Duodenal mucosa (tissue), 2 donors: ENCODE data around the gene ZC2HC1C.
"Not testable (repeated sequence)": the region's sequence is repeated elsewhere in the genome, so short reads cannot be mapped to it uniquely, and the experiment has no call there.

ENCODE experiments used
- H3K27ac ChIP-seq: one replicate; pipeline ENCODE4 v1.7.0; 2013; ENCODE audit warnings: low read depth, low read length
- H3K27me3 ChIP-seq, 2 donors: one replicate each; pipeline ENCODE4 v1.7.0; 2013; ENCODE audit warnings: low read length in 2 of 2, control low read depth in 1 of 2; ENCODE audit not compliant: insufficient read depth in 2 of 2, control insufficient read depth in 1 of 2
- H3K36me3 ChIP-seq, 2 donors: one replicate each; pipeline ENCODE4 v1.7.0; 2013; ENCODE audit warnings: low read length in 2 of 2, control low read depth in 1 of 2; ENCODE audit not compliant: insufficient read depth in 2 of 2, control insufficient read depth in 1 of 2
- H3K4me1 ChIP-seq, 2 donors: one replicate each; pipeline ENCODE4 v1.7.0; 2013; ENCODE audit warnings: low read length in 2 of 2, control low read depth in 1 of 2; ENCODE audit not compliant: insufficient read depth in 2 of 2, control insufficient read depth in 1 of 2
- H3K4me3 ChIP-seq, 2 donors: one replicate each; pipeline ENCODE4 v1.7.0; 2013; ENCODE audit warnings: low read length in 2 of 2, low read depth in 1 of 2
- H3K9ac ChIP-seq, 2 donors: one replicate each; pipeline ENCODE4 v1.7.0; 2013; ENCODE audit warnings: low read length in 2 of 2, low read depth in 1 of 2
- H3K9me3 ChIP-seq, 2 donors: one replicate each; pipeline ENCODE4 v1.7.0; 2013; ENCODE audit warnings: low read length in 2 of 2, control low read depth in 1 of 2; ENCODE audit not compliant: control insufficient read depth in 1 of 2

Gene ZC2HC1C

DNA sequence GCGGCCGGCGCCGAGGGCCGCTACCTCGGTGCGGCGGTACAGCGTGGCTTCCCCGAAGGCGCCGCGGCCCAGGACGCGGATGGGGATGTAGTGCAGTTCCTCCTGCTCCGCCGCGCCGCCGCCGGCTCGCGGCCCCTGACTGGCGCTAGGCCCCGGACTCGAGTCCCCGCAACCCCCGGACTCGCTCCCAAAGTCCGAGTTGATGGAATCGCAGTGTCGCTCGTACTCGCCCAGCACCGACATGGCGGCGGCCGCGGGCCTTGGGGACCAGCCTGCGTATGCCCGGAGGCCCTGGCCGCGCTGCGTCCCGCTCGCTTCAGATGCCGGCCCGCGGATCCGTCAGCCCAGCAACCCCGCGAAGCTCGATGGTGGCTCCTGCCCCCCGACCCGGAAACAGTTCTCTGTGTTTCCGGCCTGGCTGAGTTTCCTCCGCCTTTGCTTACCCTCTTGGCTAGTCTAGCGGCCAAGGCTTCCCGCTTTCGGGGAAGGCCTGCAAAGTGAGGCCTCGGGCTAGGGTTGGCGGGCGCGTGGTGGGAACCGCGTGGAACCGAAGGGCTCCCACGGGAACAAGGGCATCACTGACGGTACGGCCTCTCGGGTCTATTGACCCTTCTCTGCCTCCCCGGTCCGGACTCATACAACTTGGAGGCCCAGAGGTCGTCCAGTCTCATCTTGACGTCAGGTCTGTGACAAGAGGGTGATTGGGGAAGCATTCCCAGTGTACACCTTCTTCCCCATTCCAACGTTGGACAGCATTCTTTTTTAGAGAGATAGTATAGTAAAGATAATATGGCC, 57.4 kb downstream of the ZC2HC1C start, which contains the start of gene NEK9:
Gene NEK9, minus strand, starts transcription at position 370 of the 795 bp plus-strand sequence. Its CDS starts 127 bp downstream, at position 243.
- Histone ChIP-seq H3K9me3 (no peaks in the 10 kb centered on the region), H3K36me3 (peaks cover 0 to 7% of the 10 kb centered on the region in 2 donors), H3K27ac (peak within 1 kb of the TSS; percentile 94), H3K4me1 (peaks cover 23 to 24% of the 10 kb centered on the region in 2 donors), H3K27me3 (no peaks in the 10 kb centered on the region), H3K9ac (peak within 1 kb of the TSS; percentile 83 to 98), H3K4me3 (peak within 1 kb of the TSS; percentile 82 to 89)

DNA sequence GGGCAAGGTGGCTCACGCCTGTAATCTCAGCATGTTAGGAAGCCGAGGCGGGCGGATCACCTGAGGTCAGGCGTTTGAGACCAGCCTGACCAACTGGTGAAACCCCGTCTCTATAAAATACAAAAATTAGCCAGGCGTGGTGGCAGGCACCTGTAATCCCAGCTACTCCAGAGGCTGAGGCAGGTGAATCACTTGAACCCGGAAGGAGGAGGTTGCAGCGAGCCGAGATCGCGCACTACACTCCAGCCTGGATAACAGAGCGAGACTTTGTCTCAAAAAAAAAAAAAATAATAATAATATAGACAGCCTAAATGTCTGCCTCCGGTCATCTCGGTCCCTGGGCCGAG, 58.0 kb downstream of the ZC2HC1C start:
- Histone ChIP-seq H3K36me3 (peaks cover 0 to 10% of the 10 kb centered on the region in 2 donors), H3K9ac (peak overlapping the region; percentile 83 to 98), H3K27ac (peak overlapping the region; percentile 94), H3K4me3 (peak overlapping the region; percentile 82 to 89), H3K4me1 (peaks cover 23 to 24% of the 10 kb centered on the region in 2 donors)
- H3K9me3 ChIP-seq, H3K27me3 ChIP-seq: not testable (repeated sequence)

- no peaks in the 10 kb centered on the region for H3K27me3 ChIP-seq
- peak overlapping the region; percentile 39 to 83 for H3K9ac ChIP-seq
- no peaks in the 10 kb centered on the region for H3K9me3 ChIP-seq
- H3K4me3 ChIP-seq = peak overlapping the region; percentile 62 to 89
- H3K27ac ChIP-seq = no peak overlapping the region
- peaks cover 23 to 24% of the 10 kb centered on the region in 2 donors for H3K4me1 ChIP-seq
- H3K36me3 ChIP-seq = peaks cover 0 to 11% of the 10 kb centered on the region in 2 donors
Observed at GRCh38 chr14:75127903-75128595, 58.6 kb downstream of the ZC2HC1C start.

- Histone ChIP-seq H3K9me3 (no peaks in the 10 kb centered on the region), H3K4me1 (peaks cover 23 to 24% of the 10 kb centered on the region in 2 donors), H3K4me3 (no peak overlapping the region), H3K27me3 (no peaks in the 10 kb centered on the region), H3K36me3 (peaks cover 0 to 16% of the 10 kb centered on the region in 2 donors), H3K27ac (no peak overlapping the region), H3K9ac (no peak overlapping the region)
Observed at GRCh38 chr14:75128596-75128990, 59.2 kb downstream of the ZC2HC1C start.
